CD4-positive, alpha-beta T cell (primary cell): ENCODE measurements around the gene ADGRL3. TPM values are rescaled to one million over a fixed set of nuclear protein-coding genes. Genes with fewer than 3 reads are reported as not detected.

Experiments used
- ATAC-seq: fragments of 200-7000 bp; cut with Tn5 transposase; one replicate; pipeline ENCODE4 v1.10.0; 2022; ENCODE audit warnings: mild to moderate bottlenecking; ENCODE audit not compliant: poor library complexity
- CTCF ChIA-PET: fragments of 350-600 bp; sonication (Branson Sonifier 250); formaldehyde crosslinking; loops from one replicate; lab custom pipeline; 2021; ENCODE audit warnings: antibody characterized with exemption, inconsistent platforms; lab: Charles Lee
- POLR2A ChIA-PET: fragments of 350-600 bp; sonication (Branson Sonifier 250); formaldehyde crosslinking; loops from one replicate; lab custom pipeline; 2021; ENCODE audit warnings: antibody characterized with exemption, inconsistent platforms; lab: Charles Lee
- DNase-seq, 14 experiments: peaks; one replicate each; pipeline ENCODE4 v3.0.0-alpha.2; 2013 to 2020; ENCODE audit warnings: mixed read lengths in 2 of 14
- H3K27ac ChIP-seq, 2 donors: one replicate each; pipeline versions ENCODE4 v1.5.1 to v1.7.0; 2013; ENCODE audit warnings: low read length in 2 of 2, low read depth in 1 of 2, mild to moderate bottlenecking in 1 of 2
- H3K27me3 ChIP-seq, 2 experiments: 1 replicate in 1 of 2; 2 replicates in 1 of 2; pipeline versions ENCODE4 v1.6.1 to v1.7.0; 2013; ENCODE audit warnings: low read length in 2 of 2, control low read depth in 1 of 2, mild to moderate bottlenecking in 1 of 2, moderate library complexity in 1 of 2; ENCODE audit not compliant: insufficient read depth in 2 of 2, control insufficient read depth in 1 of 2
- H3K36me3 ChIP-seq: one replicate; pipeline ENCODE4 v1.6.1; 2013; ENCODE audit warnings: low read length, control low read depth; ENCODE audit not compliant: insufficient read depth
- H3K4me1 ChIP-seq: one replicate; pipeline ENCODE4 v1.6.1; 2013; ENCODE audit warnings: low read length, control low read depth; ENCODE audit not compliant: insufficient read depth
- H3K4me3 ChIP-seq: one replicate; pipeline ENCODE4 v1.5.1; 2013; ENCODE audit warnings: mild to moderate bottlenecking, low read length, moderate library complexity
- H3K9me3 ChIP-seq, 2 experiments: 1 replicate in 1 of 2; 2 replicates in 1 of 2; pipeline versions ENCODE4 v1.6.1 to v1.7.0; 2013; ENCODE audit warnings: low read length in 2 of 2, mild to moderate bottlenecking in 2 of 2, control low read depth in 1 of 2, moderate library complexity in 1 of 2; ENCODE audit not compliant: control insufficient read depth in 1 of 2, insufficient read depth in 1 of 2
- H3K27ac Mint-ChIP-seq: one replicate; pipeline ENCODE4 v1.8.0; 2020; ENCODE audit warnings: mixed read lengths
- H3K27me3 Mint-ChIP-seq: one replicate; pipeline ENCODE4 v1.8.0; 2021; ENCODE audit warnings: mixed read lengths
- H3K36me3 Mint-ChIP-seq: one replicate; pipeline ENCODE4 v1.8.0; 2021; ENCODE audit warnings: low read depth, mixed read lengths
- H3K4me1 Mint-ChIP-seq: one replicate; pipeline ENCODE4 v1.8.0; 2021; ENCODE audit warnings: low read depth, mixed read lengths
- H3K4me3 Mint-ChIP-seq: one replicate; pipeline ENCODE4 v1.8.0; 2020; ENCODE audit warnings: mild to moderate bottlenecking, mixed read lengths
- H3K9me3 Mint-ChIP-seq: one replicate; pipeline ENCODE4 v1.8.0; 2020; ENCODE audit warnings: mixed read lengths
- intact Hi-C, 2 experiments: fragments of 100-400 bp; cut with DNase I in 1 of 2; cut with micrococcal nuclease in 1 of 2; formaldehyde crosslinking; loops; one replicate each; pipeline versions ENCODE4 v1.15.1 to v1.9.0; 2023 to 2025; cut with DNase I, micrococcal nuclease
- total RNA-seq, 174 experiments: library from RNA in 2 of 174; stranded (reverse) in 2 of 174; gene quantifications; one replicate each; pipeline ENCODE4 v1.2.3 and lab custom pipeline; 2021 to 2026
- TF ChIP-seq, protein P1 (sequence below): fragments of 200-600 bp; IDR thresholded peaks from one replicate; pipeline ENCODE4 v1.8.0; 2022; ENCODE audit warnings: antibody characterized with exemption, mild to moderate bottlenecking

Gene ADGRL3
- total RNA-seq, 2 experiments from 2014 or later = not detected

DNA sequence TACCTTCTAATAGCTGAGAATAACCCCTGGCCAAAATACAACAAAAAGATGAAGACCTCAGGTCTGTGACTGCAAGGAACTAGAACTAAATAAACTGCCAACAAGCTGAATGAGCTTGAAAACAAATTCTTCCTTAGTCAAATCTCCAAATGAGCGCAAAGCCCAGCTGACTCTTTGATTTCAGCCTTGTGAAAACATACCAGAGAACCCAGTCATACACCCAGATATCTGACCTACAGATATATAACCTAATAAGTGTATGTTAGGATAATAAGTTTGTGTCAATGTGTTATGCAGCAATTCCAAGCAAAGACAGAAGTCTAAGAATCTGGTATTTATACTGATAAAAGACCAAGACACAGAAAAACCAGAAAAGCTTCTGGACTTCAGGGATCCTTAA lies 38.0 kb upstream of the ADGRL3 start:
- CTCF ChIA-PET = no interaction called here
- Histone ChIP-seq H3K4me3 (no peak overlapping the region), H3K9me3 (no peaks in the 10 kb centered on the region), H3K27me3 (no peaks in the 10 kb centered on the region), H3K36me3 (no peaks in the 10 kb centered on the region), H3K27ac (no peak overlapping the region), H3K4me1 (no peaks in the 10 kb centered on the region)
- Mint-ChIP-seq H3K27ac (no peak overlapping the region), H3K4me1 (no peaks in the 10 kb centered on the region), H3K36me3 (no peaks in the 10 kb centered on the region), H3K27me3 (no peaks in the 10 kb centered on the region), H3K9me3 (peaks cover 4% of the 10 kb centered on the region), H3K4me3 (no peak overlapping the region)
- DNase-seq = no peak
- ATAC-seq = no peak
- TF ChIP-seq, protein P1, sequence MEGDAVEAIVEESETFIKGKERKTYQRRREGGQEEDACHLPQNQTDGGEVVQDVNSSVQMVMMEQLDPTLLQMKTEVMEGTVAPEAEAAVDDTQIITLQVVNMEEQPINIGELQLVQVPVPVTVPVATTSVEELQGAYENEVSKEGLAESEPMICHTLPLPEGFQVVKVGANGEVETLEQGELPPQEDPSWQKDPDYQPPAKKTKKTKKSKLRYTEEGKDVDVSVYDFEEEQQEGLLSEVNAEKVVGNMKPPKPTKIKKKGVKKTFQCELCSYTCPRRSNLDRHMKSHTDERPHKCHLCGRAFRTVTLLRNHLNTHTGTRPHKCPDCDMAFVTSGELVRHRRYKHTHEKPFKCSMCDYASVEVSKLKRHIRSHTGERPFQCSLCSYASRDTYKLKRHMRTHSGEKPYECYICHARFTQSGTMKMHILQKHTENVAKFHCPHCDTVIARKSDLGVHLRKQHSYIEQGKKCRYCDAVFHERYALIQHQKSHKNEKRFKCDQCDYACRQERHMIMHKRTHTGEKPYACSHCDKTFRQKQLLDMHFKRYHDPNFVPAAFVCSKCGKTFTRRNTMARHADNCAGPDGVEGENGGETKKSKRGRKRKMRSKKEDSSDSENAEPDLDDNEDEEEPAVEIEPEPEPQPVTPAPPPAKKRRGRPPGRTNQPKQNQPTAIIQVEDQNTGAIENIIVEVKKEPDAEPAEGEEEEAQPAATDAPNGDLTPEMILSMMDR = no peak
- intact Hi-C loops = no loop called here
- POLR2A ChIA-PET = no interaction called here

DNA sequence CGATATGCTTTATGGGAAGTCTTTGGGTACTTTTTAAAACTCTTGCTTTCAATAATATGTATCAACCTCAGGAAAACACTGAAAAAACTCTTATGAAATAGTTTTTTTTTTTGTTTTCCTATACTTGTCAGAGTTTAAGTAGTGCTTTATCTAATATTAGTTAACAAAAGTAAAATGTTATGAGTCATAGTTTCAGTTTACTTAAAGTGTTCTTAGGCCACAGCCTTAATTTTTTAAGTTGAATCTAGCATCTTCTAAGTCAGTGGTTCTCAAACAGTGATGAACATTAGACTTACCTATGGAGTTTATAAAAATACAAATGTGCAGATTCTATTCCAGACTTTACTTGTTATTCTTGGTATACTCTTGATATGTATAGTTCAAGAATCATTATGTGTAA lies 26.3 kb upstream of the ADGRL3 start:
- intact Hi-C loops = no loop called here
- no peak overlapping the region for H3K4me3 Mint-ChIP-seq
- peaks cover 15% of the 10 kb centered on the region for H3K9me3 Mint-ChIP-seq
- Histone ChIP-seq H3K36me3 (no peaks in the 10 kb centered on the region), H3K4me1 (no peaks in the 10 kb centered on the region), H3K9me3 (no peaks in the 10 kb centered on the region), H3K4me3 (no peak overlapping the region), H3K27ac (no peak overlapping the region), H3K27me3 (no peaks in the 10 kb centered on the region)
- no peaks in the 10 kb centered on the region for H3K36me3 Mint-ChIP-seq
- H3K27ac Mint-ChIP-seq = no peak overlapping the region
- ATAC-seq (no peak), DNase-seq (no peak)
- ChIA-PET CTCF (no interaction called here), POLR2A (no interaction called here)
- H3K27me3 Mint-ChIP-seq = no peaks in the 10 kb centered on the region
- H3K4me1 Mint-ChIP-seq = no peaks in the 10 kb centered on the region
- TF ChIP-seq, protein P1 = no peak

DNA sequence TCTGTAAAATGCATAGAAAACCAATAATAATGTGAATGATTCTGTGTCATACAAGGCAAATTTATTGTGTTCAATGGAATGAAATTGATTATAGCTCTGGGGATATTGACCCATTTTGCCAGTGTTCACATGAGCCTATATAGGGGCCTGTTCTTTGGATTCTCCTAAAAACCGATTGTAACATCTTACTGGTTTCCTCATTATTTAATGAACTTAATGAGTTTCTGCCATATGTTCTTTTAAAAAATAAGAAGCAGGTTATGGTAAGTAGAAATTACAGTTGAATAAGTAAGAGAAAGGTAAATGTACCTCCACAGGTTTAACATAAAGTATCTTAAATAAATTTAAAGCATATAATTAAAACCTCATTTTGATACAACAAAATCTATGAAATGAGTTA lies 24.6 kb upstream of the ADGRL3 start:
- peaks cover 11% of the 10 kb centered on the region for H3K9me3 Mint-ChIP-seq
- no peak overlapping the region for H3K27ac ChIP-seq
- CTCF ChIA-PET = no interaction called here
- no peaks in the 10 kb centered on the region for H3K27me3 ChIP-seq
- no peak for ATAC-seq
- no peaks in the 10 kb centered on the region for H3K36me3 ChIP-seq
- H3K27me3 Mint-ChIP-seq = no peaks in the 10 kb centered on the region
- POLR2A ChIA-PET = no interaction called here
- TF ChIP-seq, protein P1 = no peak
- H3K27ac Mint-ChIP-seq = no peak overlapping the region
- H3K4me1 ChIP-seq = no peaks in the 10 kb centered on the region
- no peak overlapping the region for H3K4me3 ChIP-seq
- H3K4me1 Mint-ChIP-seq = no peaks in the 10 kb centered on the region
- H3K36me3 Mint-ChIP-seq = no peaks in the 10 kb centered on the region
- H3K9me3 ChIP-seq = no peaks in the 10 kb centered on the region
- intact Hi-C loops = no loop called here
- no peak for DNase-seq
- no peak overlapping the region for H3K4me3 Mint-ChIP-seq
